Anterior cingulate cortex (tissue), 58 donors: Measurements from ENCODE around the gene KDM4B.

Experiments used
- DNase-seq, 58 donors: peaks; one replicate each; lab custom pipeline; 2025; lab: John Stamatoyannopoulos, UW

KDM4B gene

DNA sequence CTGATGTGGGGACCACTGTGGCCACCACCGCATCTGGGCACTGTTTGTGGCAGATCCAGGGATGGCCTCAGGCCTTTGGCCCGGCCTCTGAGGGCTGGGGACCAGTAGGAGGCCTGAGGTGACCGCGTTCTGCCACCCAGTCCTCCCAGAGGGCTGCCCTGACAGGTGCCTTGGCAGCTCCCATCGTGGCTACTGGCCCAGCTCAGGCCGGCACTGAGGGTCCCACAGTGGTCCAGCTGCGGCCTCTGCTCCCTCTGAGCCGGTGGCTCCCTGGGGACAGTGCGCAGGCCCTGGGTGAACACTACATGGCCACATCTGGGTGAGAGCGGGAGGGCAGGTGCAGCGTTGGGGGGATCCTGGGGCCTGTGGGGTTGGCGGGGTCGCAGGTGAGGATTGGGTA, 61.9 kb downstream of the KDM4B start:
- DNase-seq, result no peak

DNA sequence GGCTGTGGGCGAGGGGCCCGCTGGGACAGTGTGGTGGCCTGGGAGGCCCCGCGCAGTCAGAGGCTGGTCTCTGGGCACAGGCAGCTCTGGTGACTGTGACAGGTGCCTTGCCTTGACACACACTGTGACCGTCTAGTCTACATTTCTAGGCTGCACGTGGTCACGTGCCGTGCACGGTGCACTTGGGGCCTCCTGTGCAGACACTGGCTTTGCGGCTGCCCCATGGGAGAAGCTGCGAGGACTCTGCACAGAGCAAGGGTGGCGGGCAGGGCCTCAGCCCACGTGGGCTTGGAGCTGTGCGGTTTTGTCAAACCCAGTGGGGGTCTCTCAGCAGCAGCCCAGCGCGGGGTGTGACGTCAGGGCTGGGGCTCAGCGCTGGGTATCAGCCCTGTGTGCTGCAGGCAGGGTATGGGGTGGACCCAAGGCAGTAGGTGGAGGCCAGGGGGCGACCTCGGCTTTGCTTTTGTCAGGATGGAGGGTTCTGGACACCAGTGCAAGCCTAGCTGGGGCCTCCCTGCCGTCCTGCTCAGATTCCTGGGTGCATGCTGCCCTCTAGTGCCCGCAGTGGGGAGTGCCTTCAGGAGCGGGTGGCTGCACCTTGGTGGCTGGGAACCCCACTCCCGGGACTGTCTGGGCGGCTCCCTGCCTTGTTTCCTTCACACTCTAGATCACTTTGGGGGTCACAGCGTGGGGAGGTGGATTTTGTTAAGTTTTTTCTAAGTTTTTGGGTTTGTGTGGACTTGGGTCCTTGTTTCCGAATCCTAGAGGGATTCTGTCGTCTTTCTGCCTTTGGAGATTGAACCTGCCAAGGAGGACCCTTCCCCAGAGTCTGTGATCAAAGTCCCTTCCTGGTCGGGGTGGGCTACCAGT, 62.6 kb downstream of the KDM4B start:
- DNase-seq, result peak in 57 of 58 donors; percentile 10 to 90 (median 69)

DNA sequence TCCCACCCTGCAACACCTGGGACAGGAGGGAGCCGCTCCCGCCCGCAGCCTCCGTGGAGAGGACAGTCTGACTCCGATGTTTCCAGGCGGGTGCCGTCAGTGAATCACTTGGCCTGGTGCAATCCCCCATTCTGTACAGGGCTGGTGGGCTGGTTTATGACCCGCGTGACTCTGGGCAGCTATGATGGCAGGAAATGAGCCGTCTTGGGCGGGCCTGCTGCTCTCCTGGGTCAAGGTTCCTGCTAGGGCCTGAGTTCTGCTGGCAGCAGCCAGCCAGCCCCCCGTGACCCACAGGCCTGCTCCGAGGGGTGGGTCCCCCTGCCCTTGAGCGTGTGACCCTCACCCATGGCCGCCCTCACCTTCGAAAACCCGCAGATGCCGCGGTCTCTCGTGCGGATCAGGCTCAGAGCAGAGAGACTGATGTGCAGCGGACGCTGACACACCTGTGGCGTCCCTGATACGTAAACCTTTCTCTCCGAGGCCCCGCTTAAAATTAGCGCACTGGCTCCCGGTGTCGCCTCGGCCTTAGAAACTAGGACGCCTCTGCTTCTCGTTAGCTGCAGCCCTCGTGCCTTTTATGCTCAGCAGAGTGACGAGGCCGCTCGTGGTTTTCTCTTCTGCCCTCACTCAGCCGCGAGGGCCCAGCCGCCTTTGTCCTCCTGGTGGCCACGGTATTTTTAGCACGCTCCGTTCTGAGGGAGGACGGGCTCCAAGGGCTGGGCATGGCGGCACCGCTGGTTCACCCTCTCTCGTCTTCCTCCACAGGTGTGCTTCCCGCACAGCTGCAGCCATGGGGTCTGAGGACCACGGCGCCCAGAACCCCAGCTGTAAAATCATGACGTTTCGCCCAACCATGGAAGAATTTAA, 63.4 kb downstream of the KDM4B start:
- DNase-seq, result no peak

DNA sequence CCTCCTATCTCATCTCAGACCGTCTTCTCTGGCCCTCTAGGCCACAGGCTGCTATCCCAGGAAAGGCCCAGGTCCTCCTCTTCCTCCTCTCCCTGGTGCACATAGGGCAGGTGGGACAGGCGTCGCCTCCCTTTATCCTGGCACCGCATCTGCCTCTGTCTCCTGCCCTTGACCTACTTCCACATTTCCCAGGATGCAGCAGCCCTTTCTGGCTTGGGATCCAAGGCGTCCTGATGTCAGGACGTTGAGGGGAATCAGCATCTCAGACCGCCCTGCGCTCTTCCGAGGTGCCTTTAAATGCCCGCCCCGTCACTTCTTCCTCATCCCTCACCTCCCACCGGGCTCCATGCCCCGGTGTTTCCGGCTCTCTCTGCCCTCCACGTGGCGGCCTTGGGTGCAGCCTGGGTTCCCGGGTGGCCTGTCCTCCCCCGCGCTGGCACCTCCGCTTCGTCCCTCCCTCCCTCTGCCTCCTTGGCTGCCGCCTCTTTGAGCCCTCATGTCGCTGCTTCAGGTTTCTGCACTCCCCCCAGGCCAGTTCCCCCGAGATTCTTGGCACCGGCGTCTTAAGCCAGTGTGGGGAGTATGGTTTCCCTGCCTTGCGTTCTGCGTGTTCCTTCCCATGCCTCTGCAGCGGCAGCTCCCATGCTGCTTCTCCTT, 66.3 kb downstream of the KDM4B start:
- peak in 10 of 58 donors; percentile 49 to 78 (median 68) for DNase-seq

DNA sequence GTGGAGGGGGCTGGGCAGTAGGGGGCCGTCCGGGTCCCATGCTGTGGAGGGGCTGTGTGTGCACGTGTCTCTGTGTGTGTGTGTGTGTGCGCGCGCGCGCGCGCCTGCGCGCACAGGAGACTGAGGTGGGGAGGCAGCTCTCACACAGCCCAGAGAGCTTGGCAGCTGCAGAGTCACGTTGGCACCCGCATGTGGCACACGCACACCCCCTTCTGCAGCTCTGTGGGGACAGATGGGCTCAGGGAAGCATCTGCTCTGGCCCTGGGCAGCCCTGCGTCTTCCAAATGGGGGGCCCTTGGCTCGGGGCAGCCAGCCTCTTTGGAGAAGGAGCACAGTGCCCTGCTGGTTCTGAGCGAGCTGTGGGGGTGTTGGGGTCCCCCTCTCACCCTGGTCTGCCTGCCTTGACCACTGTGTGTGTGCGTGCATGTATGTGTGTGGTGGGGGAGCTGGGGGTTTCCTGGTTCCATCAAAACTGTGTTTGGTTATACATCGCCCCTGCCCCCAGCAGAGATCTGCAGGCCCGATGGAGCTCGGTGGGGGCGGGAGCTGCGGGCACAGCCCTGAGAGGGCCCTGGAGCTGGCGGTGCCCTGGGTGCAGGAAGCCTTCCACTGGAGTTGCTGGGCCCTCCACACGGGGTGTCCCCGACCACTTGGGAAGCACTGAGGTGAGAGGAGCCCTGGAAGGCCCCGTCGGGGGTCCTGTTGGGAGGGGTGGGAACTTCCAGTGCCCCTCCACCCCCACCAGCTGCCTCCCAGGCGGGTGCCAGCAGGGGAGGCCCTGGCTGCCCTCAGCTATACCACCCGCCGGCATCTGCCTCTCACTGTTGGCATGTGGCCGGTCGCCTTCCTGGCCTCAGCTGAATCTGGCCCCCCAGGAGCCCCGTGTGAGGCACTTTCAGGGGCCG, 67.1 kb downstream of the KDM4B start:
- peak; percentile 17 to 87 (median 70) for DNase-seq

DNA sequence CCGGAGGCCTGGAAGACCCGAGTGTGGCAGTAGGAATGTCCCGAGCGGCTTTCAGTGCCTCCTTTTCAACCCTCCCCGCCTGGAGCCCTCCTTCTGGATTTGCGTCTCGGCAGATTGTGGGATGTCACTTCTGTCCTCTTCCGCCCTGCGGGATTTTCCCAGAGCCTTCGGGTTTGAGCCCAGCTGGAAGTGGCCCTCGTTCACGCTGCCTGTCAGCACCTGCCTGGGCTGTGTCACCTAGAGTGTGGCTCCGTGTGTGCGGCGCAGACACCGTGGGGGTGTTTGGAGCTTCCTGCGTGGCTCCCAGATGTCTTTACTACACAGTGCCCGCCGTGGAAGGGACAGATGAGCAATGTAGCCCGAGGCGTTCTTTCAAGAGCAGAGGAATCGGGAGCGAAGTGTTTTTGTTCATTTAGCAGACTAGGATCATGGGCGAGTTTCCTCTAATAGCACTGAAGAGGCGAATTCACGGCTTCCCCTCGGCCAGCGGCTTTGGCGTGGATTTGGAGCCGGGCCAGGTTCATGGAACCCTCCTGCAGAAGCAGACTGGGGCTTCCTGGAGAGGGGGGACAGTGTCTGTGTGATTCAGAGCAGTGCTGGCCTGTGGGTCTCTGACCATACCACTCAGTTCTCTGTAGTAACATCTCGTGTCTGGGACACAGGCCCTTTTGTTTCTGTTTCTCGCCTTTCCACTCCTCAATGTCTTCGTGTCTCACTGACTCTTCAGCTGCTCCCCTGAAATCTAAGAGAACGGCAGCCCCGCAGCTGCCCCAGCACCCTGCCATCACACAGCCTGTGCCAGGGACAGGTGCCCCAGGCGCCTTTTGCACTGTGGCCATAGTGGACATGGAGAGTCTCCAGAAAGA, 68.0 kb downstream of the KDM4B start:
- peak in 53 of 58 donors; percentile 22 to 86 (median 59) for DNase-seq

DNA sequence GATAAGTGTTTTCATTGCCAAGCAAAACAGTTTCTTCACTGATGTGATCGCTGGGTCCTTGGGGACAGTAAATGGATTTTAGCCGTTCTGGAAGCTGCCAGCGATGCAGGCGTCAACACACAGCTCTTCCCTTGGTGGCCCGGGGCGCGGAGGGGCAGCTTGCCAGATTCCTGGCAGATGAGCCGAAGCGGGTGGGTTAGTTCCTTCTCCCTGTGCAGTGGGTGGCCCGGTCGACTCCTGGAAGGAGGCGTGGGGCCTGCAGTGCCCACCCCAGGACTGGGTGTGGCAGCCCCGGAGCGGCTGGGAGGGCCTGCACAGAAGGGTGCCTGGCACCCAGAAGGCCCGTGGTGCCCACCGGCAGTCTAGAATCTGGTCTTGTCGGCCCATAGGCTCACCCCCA, 69.0 kb downstream of the KDM4B start:
- peak in 1 of 58 donors; percentile 17 for DNase-seq

DNA sequence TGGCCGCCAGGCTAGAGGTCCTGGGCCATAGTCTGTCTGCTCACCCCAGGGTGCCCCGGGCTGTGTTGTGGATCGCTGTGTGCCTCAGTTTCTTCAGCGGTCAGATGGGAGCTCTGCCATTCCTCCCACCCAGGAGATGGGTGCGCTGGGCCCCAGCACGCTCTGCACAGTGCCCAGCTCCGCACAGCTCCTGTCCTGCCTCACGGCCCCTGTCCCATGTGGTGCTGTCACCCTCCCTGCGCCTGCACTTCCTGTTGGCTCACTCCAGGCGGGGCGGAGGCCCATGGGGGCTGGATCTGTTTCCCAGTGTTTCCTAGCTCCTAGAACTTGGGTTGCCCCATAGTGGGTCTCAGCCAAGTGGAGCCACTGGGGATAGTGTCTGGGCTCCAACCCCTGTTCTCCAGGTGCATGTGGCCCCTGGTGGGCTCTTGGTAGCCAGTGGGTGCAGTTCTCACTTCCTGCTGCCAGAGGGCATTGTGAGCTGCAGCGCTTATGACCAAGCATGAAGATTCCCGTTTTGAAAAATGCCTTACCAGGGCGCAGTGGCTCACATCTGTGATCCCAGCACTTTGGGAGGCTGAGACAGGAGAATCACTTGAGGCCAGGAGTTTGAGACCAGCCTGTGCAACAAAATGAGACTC, 69.8 kb downstream of the KDM4B start:
- DNase-seq, result peak in 2 of 58 donors; percentile 6 to 22

DNA sequence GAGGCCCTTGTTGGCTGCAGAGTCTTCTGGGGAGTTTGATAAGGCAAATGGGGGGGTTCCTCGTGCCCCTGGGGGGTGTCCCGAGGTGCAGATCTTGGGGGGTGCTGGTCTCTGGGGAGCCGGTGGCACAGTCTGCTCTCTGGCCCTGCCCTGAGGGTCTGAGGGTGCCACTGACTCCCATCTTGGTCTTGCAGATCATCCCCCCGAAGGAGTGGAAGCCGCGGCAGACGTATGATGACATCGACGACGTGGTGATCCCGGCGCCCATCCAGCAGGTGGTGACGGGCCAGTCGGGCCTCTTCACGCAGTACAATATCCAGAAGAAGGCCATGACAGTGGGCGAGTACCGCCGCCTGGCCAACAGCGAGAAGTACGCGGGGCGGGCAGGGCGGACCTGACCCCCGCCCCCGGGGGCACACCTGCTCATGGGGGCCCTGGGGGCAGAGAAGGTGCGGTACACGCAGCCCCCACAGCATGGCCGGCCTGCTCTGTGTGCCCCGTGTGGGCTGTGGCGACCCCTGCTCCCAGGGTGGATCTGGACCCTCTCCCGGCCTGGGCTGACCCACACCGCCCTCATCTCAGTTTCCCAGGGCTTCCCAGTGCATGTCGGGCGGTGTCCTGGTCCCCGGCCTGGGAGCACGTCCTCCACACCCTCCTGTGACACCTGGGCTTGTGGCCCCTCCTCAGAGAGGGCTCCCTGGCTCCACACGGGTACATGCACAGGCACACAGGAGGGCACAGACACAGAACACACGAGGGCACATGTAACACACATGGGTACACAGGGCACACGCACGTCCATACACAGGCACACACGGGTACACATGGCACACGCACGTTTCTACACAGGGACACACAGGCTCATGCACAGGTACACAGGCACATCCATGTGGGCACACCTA, 71.0 kb downstream of the KDM4B start:
- DNase-seq, result no peak

DNA sequence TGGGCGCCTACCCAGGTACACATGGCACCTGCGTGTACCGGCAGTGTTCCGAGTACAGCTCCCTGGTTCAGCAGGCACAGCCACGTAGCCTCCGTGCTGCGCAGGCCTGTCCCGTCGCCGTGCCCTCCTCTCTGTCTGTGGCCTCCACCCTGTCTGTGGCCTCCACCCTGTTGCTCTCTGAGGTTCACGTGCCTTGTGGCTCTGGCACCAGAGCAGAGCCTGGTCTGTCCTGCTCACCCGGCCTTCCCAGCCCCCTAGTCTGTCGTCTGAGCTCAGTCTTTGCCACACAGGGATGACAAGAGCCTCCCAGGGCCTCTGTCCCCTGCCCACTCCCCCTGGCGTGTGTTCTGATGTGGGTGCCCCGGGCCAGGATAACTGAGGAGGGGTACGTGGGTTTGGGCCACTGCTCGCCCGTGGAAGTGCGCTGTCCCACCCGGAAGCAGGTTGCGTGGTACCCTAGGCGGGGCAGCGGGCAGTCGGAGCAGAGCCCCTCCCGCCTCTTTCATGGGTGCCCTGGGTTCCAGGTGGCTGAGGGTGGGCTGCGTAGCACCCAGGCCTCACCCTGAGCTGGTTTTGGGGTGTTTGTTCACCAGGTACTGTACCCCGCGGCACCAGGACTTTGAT, 71.7 kb downstream of the KDM4B start:
- no peak for DNase-seq

DNA sequence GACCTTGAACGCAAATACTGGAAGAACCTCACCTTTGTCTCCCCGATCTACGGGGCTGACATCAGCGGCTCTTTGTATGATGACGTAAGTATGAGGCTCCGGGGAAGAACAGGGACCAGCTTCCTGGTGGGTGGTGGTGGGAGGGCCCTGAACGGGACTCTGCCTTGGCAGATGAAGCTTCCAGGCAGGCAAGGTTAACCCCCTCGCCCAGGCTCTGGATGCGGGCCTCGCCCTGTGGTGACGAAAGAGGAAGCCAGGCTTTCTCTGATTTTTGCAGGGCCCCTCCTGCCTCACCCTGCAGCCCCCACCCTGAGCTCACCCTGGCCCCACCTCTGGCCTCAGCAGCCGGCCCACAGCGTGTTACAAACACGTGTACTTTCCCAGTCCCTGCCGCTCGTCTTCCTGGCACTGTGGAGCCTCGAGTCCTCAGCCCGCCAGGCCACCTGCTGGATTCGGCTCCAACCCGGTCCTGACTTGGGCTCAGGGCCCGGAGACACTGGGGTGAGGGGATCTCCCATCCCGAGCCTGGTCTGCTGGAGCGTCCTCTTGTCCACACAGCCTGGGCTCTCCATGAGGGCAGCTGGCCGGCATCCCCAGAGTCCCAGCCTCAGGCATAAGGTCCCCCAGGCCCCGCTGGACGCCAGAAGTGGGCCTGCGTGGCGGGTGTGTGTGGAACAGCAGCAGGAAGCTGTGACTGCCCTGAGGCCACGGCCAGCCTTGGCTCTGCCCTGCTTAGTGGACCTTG, 72.4 kb downstream of the KDM4B start:
- DNase-seq, result peak in 1 of 58 donors; percentile 22

DNA sequence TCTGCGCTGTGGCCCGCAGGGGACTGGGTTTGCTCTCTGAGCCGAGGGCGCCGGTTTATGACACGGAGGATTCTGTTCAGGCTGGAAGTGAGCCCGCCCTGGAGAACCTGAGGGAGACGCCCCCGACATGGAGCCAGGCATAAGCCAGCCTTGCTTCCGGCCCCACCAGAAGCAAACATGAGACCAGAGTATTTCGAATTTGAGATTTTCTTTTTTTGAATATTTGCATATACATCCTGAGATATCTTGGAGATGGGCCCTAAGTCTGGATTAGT, 72.9 kb downstream of the KDM4B start:
- DNase-seq, result no peak

DNA sequence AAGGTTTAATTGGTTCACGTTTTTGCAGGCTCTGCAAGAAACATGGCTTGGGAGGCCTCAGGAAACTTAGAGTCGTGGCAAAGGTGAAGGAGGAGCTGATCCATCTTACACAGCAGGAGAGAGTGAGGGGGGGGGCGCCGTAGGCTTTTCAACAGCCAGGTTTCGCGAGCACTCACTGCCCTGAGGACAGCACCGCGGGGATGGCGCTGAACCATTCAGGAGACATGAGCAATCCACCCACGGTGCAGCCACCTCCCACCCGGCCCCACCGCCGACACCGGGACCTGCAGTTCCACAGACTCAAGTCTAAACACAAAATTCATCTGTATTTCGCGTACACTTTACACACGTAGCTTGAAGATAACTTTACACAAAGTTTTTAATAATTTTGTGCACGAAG, 73.6 kb downstream of the KDM4B start:
- DNase-seq, result no peak

DNA sequence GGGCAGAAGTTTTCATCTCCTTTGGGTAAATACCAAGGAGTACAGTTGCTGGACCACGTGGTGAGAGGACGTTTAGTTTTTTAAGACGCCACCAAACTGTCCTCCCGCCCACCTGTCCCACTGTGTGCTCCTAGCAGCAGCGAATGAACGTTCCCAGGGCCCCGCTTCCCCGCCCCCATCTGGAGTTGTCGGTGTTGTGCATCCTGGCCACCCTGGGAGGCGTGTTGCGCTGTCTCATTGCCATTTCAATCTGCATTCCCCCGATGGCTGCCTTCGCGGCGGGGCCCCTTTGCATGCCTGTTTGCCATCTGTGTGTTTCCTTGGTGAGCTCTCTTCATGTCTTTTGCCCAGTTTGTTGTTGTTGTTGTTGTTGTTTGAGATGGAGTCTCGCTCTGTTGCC, 76.1 kb downstream of the KDM4B start:
- no peak for DNase-seq

DNA sequence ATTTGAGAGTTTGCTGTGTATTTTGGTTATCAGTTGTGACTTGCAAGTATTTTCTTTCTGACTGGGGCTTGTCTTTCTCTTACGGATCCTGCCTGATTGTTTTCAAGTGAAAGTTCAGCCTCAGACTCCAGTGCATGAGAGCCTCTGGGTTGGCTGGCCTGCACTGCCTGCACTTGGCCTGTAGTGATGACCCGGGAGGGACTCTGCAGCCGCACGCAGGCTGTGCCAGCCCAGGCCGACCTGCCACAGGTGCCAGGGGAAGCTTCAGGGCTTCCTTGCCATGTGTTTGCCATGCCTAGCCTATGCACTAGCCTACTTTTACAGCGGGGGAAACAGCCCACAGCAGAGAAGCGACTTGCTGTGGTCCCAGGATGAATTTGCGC, 77.0 kb downstream of the KDM4B start:
- DNase-seq, result no peak

DNA sequence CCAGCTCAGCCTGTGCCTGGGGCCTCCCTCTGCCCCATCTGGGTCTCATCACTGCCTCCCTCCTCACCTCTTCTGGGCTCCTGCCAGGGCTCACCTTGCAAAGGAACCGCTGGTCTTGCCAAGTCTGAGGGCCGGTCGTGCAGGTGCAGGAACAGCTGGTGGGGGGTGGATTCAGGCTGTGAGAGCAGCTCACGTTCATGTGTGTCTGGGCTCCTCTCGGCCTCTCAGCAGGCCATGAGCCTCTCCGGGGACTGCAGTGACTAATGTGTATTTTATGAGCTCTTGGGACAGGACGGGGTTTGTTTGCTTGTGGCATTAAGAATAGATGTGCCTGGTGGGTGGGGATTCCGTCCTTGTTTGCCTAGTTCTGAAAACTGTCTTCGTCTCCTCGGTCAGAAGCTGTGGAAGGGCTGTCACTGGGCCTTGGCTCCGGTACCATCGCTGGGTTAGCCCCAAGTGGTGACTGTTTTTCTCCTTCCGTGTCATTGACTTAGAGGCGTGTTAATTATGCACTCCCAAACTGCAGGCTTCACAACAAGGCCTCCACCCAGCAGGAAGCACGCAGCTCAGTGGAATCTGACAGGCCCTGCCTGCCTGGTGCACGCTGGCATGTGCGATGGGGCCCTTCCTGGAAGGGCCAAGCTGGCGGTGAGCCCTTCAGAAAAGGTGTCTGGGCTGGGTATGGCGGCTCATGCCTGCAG, 77.6 kb downstream of the KDM4B start:
- peak in 8 of 58 donors; percentile 23 to 56 (median 39) for DNase-seq
